ENCODE results near the gene UBXN1. TPM values are rescaled to one million over a fixed set of nuclear protein-coding genes. Genes with fewer than 3 reads are reported as not detected.
A peak's percentile ranks its signal among the peaks of the same experiment; 100 is the strongest.

The UBXN1 gene
- polyA plus RNA-seq, 2 donors, result 109 to 127 TPM

- 63 to 70% methylated on average over 7 of the region's 7 CpGs for WGBS, 2 donors
- no peak overlapping the region for H3K4me3 ChIP-seq (ENCODE audit: low read depth in 1 of 2, low read length in 2 of 2)
- no peaks in the 10 kb centered on the region for H3K27me3 ChIP-seq (ENCODE audit: control insufficient read depth in 1 of 2, insufficient read depth in 2 of 2, low read length in 2 of 2)
- no peaks in the 10 kb centered on the region for H3K4me1 ChIP-seq (ENCODE audit: control insufficient read depth in 2 of 2, insufficient read depth in 2 of 2, low read length in 1 of 2)
- H3K27ac ChIP-seq (ENCODE audit: low read depth in 2 of 2, low read length in 1 of 2), result no peak overlapping the region
- peaks cover 20 to 35% of the 10 kb centered on the region in 2 donors for H3K36me3 ChIP-seq (ENCODE audit: control insufficient read depth in 2 of 2, insufficient read depth in 2 of 2, low read length in 1 of 2)
- no peaks in the 10 kb centered on the region for H3K9me3 ChIP-seq (ENCODE audit: control insufficient read depth in 2 of 2, insufficient read depth in 1 of 2, low read depth in 1 of 2, low read length in 1 of 2)
Observed at GRCh38 chr11:62721994-62722393, 43.1 kb upstream of the UBXN1 start.

GRCh38 chr11:62719302-62719978, 40.6 kb upstream of the UBXN1 start:
- H3K9me3 ChIP-seq (ENCODE audit: control insufficient read depth in 2 of 2, insufficient read depth in 1 of 2, low read depth in 1 of 2, low read length in 1 of 2), result no peaks in the 10 kb centered on the region
- H3K27ac ChIP-seq (ENCODE audit: low read depth in 2 of 2, low read length in 1 of 2), result no peak overlapping the region
- peaks cover 23 to 51% of the 10 kb centered on the region in 2 donors for H3K36me3 ChIP-seq (ENCODE audit: control insufficient read depth in 2 of 2, insufficient read depth in 2 of 2, low read length in 1 of 2)
- H3K4me1 ChIP-seq (ENCODE audit: control insufficient read depth in 2 of 2, insufficient read depth in 2 of 2, low read length in 1 of 2), result peaks cover 0 to 2% of the 10 kb centered on the region in 2 donors
- WGBS, 2 donors, result 74 to 77% methylated on average over 2 of the region's 2 CpGs
- H3K4me3 ChIP-seq (ENCODE audit: low read depth in 1 of 2, low read length in 2 of 2), result no peak overlapping the region
- no peaks in the 10 kb centered on the region for H3K27me3 ChIP-seq (ENCODE audit: control insufficient read depth in 1 of 2, insufficient read depth in 2 of 2, low read length in 2 of 2)

GRCh38 chr11:62716816-62717215, 37.9 kb upstream of the UBXN1 start:
- Histone ChIP-seq H3K9me3 (ENCODE audit: control insufficient read depth in 2 of 2, insufficient read depth in 1 of 2, low read depth in 1 of 2, low read length in 1 of 2) (no peaks in the 10 kb centered on the region), H3K36me3 (ENCODE audit: control insufficient read depth in 2 of 2, insufficient read depth in 2 of 2, low read length in 1 of 2) (peaks cover 17 to 45% of the 10 kb centered on the region in 2 donors), H3K27ac (ENCODE audit: low read depth in 2 of 2, low read length in 1 of 2) (peak overlapping the region; percentile 12 to 47), H3K4me3 (ENCODE audit: low read depth in 1 of 2, low read length in 2 of 2) (no peak overlapping the region), H3K27me3 (ENCODE audit: control insufficient read depth in 1 of 2, insufficient read depth in 2 of 2, low read length in 2 of 2) (no peaks in the 10 kb centered on the region), H3K4me1 (ENCODE audit: control insufficient read depth in 2 of 2, insufficient read depth in 2 of 2, low read length in 1 of 2) (peaks cover 0 to 2% of the 10 kb centered on the region in 2 donors)
- 60 to 79% methylated on average over 11 of the region's 11 CpGs for WGBS, 2 donors

DNA sequence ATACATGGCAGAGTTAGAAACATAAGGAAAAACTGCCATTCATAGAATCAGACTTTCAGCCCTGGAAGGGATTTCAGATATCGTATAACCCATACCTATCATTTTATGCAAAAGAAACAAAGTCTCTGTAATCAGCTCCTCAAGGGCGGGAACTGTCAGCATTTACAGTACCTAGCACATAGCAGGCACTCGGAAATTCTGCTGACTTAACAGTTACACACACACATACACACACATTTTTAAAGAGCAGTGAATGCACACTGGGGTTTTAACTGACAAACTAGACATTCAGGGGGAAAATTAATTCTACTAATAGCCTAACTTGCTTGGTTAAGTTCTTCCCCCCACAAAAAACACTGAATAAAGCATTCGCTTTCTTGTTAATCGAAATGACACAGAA, 37.3 kb upstream of the UBXN1 start:
- Histone ChIP-seq H3K27ac (ENCODE audit: low read depth in 2 of 2, low read length in 1 of 2) (no peak overlapping the region), H3K27me3 (ENCODE audit: control insufficient read depth in 1 of 2, insufficient read depth in 2 of 2, low read length in 2 of 2) (no peaks in the 10 kb centered on the region), H3K36me3 (ENCODE audit: control insufficient read depth in 2 of 2, insufficient read depth in 2 of 2, low read length in 1 of 2) (peaks cover 14 to 43% of the 10 kb centered on the region in 2 donors)

DNA sequence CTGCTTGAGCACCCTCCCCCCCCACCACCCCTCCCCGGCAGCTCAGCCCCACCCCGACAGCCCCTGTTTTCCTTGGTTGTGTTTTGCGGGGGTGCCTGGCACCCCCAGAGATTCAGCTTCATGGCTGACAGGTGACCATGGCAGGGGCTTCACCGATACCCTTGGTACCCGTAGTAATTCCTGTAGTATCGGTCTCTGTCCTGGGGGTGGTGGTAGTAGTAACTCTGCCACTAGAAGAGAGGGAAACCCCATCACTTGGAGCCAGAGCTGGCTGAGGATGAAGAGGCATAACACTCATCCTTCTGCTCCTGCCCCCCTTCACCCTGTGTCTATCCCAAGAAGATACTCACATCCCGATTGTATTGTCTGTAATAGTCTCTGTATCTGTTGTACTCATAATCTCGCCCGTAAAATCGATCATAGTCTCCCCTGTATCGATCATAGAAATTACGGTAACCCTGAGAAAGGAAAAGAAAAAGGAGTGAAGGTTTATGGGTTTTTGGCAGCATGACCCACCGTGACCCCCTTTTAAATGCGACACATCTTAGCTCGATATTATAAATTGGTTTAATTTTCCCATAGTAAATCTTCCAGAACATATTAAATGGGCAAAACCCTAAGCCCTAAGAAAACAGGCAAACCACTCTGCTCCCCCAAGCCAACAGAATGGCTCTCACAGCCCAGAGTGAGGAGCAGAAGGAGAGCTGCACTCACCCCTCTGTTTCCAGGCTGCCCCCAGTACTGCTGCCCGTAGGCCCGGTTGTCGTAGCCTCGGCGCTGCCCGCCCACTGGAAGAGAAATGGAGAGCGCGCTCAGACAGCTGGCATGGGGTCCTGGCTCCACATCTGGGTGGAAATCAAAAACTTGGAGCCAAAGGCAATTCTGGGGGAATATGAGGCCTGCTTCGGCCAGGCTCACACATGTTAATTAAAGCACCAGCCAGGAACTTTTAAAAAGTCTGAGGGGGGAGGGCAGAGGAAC, 36.6 kb upstream of the UBXN1 start:
- H3K9me3 ChIP-seq (ENCODE audit: control insufficient read depth in 2 of 2, insufficient read depth in 1 of 2, low read depth in 1 of 2, low read length in 1 of 2), result no peaks in the 10 kb centered on the region
- peaks cover 0 to 2% of the 10 kb centered on the region in 2 donors for H3K4me1 ChIP-seq (ENCODE audit: control insufficient read depth in 2 of 2, insufficient read depth in 2 of 2, low read length in 1 of 2)
- no peaks in the 10 kb centered on the region for H3K27me3 ChIP-seq (ENCODE audit: control insufficient read depth in 1 of 2, insufficient read depth in 2 of 2, low read length in 2 of 2)
- no peak overlapping the region for H3K27ac ChIP-seq (ENCODE audit: low read depth in 2 of 2, low read length in 1 of 2)
- H3K4me3 ChIP-seq (ENCODE audit: low read depth in 1 of 2, low read length in 2 of 2), result no peak overlapping the region
- 88% methylated on average over 24 of the region's 24 CpGs for WGBS, 2 donors
- peaks cover 14 to 44% of the 10 kb centered on the region in 2 donors for H3K36me3 ChIP-seq (ENCODE audit: control insufficient read depth in 2 of 2, insufficient read depth in 2 of 2, low read length in 1 of 2)

More for the DNA sequence above, 37.3 kb upstream of the UBXN1 start:
- 82 to 85% methylated on average over 5 of the region's 5 CpGs for WGBS, 2 donors
- Histone ChIP-seq H3K4me3 (ENCODE audit: low read depth in 1 of 2, low read length in 2 of 2) (no peak overlapping the region), H3K9me3 (ENCODE audit: control insufficient read depth in 2 of 2, insufficient read depth in 1 of 2, low read depth in 1 of 2, low read length in 1 of 2) (no peaks in the 10 kb centered on the region), H3K4me1 (ENCODE audit: control insufficient read depth in 2 of 2, insufficient read depth in 2 of 2, low read length in 1 of 2) (peaks cover 0 to 2% of the 10 kb centered on the region in 2 donors)

GRCh38 chr11:62713343-62713742, 34.5 kb upstream of the UBXN1 start:
- peaks cover 0 to 11% of the 10 kb centered on the region in 2 donors for H3K4me1 ChIP-seq (ENCODE audit: control insufficient read depth in 2 of 2, insufficient read depth in 2 of 2, low read length in 1 of 2)
- no peaks in the 10 kb centered on the region for H3K27me3 ChIP-seq (ENCODE audit: control insufficient read depth in 1 of 2, insufficient read depth in 2 of 2, low read length in 2 of 2)
- H3K4me3 ChIP-seq (ENCODE audit: low read depth in 1 of 2, low read length in 2 of 2), result no peak overlapping the region
- 59 to 79% methylated on average over 2 of the region's 2 CpGs for WGBS, 2 donors
- H3K27ac ChIP-seq (ENCODE audit: low read depth in 2 of 2, low read length in 1 of 2), result no peak overlapping the region
- H3K36me3 ChIP-seq (ENCODE audit: control insufficient read depth in 2 of 2, insufficient read depth in 2 of 2, low read length in 1 of 2), result peaks cover 11 to 31% of the 10 kb centered on the region in 2 donors
- H3K9me3 ChIP-seq (ENCODE audit: control insufficient read depth in 2 of 2, insufficient read depth in 1 of 2, low read depth in 1 of 2, low read length in 1 of 2), result no peaks in the 10 kb centered on the region

GRCh38 chr11:62712861-62713260, 34.0 kb upstream of the UBXN1 start:
- no peak overlapping the region for H3K27ac ChIP-seq (ENCODE audit: low read depth in 2 of 2, low read length in 1 of 2)
- H3K27me3 ChIP-seq (ENCODE audit: control insufficient read depth in 1 of 2, insufficient read depth in 2 of 2, low read length in 2 of 2), result no peaks in the 10 kb centered on the region
- H3K4me3 ChIP-seq (ENCODE audit: low read depth in 1 of 2, low read length in 2 of 2), result no peak overlapping the region
- H3K9me3 ChIP-seq (ENCODE audit: control insufficient read depth in 2 of 2, insufficient read depth in 1 of 2, low read depth in 1 of 2, low read length in 1 of 2), result no peaks in the 10 kb centered on the region
- WGBS, 2 donors, result 52 to 59% methylated on average over 3 of the region's 3 CpGs
- H3K36me3 ChIP-seq (ENCODE audit: control insufficient read depth in 2 of 2, insufficient read depth in 2 of 2, low read length in 1 of 2), result peaks cover 11 to 31% of the 10 kb centered on the region in 2 donors
- peaks cover 0 to 11% of the 10 kb centered on the region in 2 donors for H3K4me1 ChIP-seq (ENCODE audit: control insufficient read depth in 2 of 2, insufficient read depth in 2 of 2, low read length in 1 of 2)

DNA sequence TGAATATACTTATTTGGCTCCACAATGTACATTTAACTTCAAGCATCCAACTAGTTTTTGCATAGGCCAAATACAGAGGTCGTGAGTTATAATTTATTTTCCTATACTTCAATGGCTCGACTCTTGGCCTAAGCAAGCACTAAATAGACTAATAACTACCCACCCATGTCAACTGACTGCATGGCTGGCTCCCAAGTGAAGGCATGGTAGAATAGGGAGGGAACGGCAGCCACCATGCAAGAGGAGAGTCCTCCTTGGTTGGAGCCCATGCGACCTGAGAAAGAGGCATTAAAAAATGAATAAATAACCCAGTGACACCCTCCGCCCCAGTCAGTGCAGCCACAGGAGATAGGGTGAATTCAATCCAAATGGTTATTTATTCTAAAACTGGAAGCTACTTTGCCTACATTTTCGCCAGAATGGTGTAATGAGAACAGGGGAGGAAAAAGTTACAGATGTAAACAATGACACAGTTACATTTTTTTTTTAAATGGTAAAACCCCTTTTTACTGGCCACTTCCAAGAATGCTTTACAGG, 33.5 kb upstream of the UBXN1 start:
- Histone ChIP-seq H3K9me3 (ENCODE audit: control insufficient read depth in 2 of 2, insufficient read depth in 1 of 2, low read depth in 1 of 2, low read length in 1 of 2) (no peaks in the 10 kb centered on the region), H3K36me3 (ENCODE audit: control insufficient read depth in 2 of 2, insufficient read depth in 2 of 2, low read length in 1 of 2) (peaks cover 9 to 27% of the 10 kb centered on the region in 2 donors), H3K4me3 (ENCODE audit: low read depth in 1 of 2, low read length in 2 of 2) (no peak overlapping the region), H3K27ac (ENCODE audit: low read depth in 2 of 2, low read length in 1 of 2) (no peak overlapping the region), H3K27me3 (ENCODE audit: control insufficient read depth in 1 of 2, insufficient read depth in 2 of 2, low read length in 2 of 2) (no peaks in the 10 kb centered on the region), H3K4me1 (ENCODE audit: control insufficient read depth in 2 of 2, insufficient read depth in 2 of 2, low read length in 1 of 2) (peaks cover 0 to 11% of the 10 kb centered on the region in 2 donors)
- 66 to 78% methylated on average over 6 of the region's 6 CpGs for WGBS, 2 donors

GRCh38 chr11:62710001-62710345, 31.1 kb upstream of the UBXN1 start:
- Histone ChIP-seq H3K9me3 (ENCODE audit: control insufficient read depth in 2 of 2, insufficient read depth in 1 of 2, low read depth in 1 of 2, low read length in 1 of 2) (no peaks in the 10 kb centered on the region), H3K27me3 (ENCODE audit: control insufficient read depth in 1 of 2, insufficient read depth in 2 of 2, low read length in 2 of 2) (no peaks in the 10 kb centered on the region), H3K4me1 (ENCODE audit: control insufficient read depth in 2 of 2, insufficient read depth in 2 of 2, low read length in 1 of 2) (peaks cover 3 to 15% of the 10 kb centered on the region in 2 donors), H3K36me3 (ENCODE audit: control insufficient read depth in 2 of 2, insufficient read depth in 2 of 2, low read length in 1 of 2) (peaks cover 5 to 14% of the 10 kb centered on the region in 2 donors), H3K4me3 (ENCODE audit: low read depth in 1 of 2, low read length in 2 of 2) (peak overlapping the region; percentile 43 to 58), H3K27ac (ENCODE audit: low read depth in 2 of 2, low read length in 1 of 2) (peak overlapping the region; percentile 97 to 98)
- 55 to 59% methylated on average over 7 of the region's 7 CpGs for WGBS, 2 donors
